K562 (cell line): Measurements from ENCODE around the gene ENTREP3. TPM values are rescaled to one million over a fixed set of nuclear protein-coding genes. Genes with fewer than 3 reads are reported as not detected.

Source experiments
- BACH1 ChIP-seq: fragments of 200-800 bp; sonication (Bioruptor generic); IDR thresholded peaks from 2 replicates; pipeline ENCODE4 v1.6.1; 2016; ENCODE audit warnings: missing genetic modification characterization, missing compliant biosample characterization
- BHLHE40 ChIP-seq: IDR thresholded peaks from 2 replicates; pipeline ENCODE4 v1.6.1; 2011; ENCODE audit warnings: low read length, improper control_type of control experiment
- BRD9 ChIP-seq: fragments of 450-650 bp; IDR thresholded peaks from 2 replicates; pipeline ENCODE4 v1.6.1; 2018; ENCODE audit warnings: low read depth; ENCODE audit not compliant: partially characterized antibody
- CREB3L1 ChIP-seq: fragments of 450-650 bp; IDR thresholded peaks from 2 replicates; pipeline ENCODE4 v1.6.1; 2014; ENCODE audit warnings: low read depth, mild to moderate bottlenecking, moderate library complexity, borderline replicate concordance
- DMBX1 ChIP-seq: fragments of 250-450 bp; sonication (Bioruptor Pico); IDR thresholded peaks from 2 replicates; pipeline ENCODE4 v1.8.0; 2022; ENCODE audit warnings: inconsistent platforms, mild to moderate bottlenecking, moderate library complexity, borderline replicate concordance
- ESRRA ChIP-seq: fragments of 450-650 bp; IDR thresholded peaks from 2 replicates; pipeline ENCODE4 v1.6.1; 2014; ENCODE audit warnings: low read depth, mild to moderate bottlenecking, moderate library complexity, borderline replicate concordance
- MIER1 ChIP-seq: fragments of 450-650 bp; IDR thresholded peaks from 2 replicates; pipeline ENCODE4 v1.6.1; 2016; ENCODE audit warnings: antibody characterized with exemption, mild to moderate bottlenecking, low read depth
- NRF1 ChIP-seq, 2 experiments: fragments of 450-650 bp; IDR thresholded peaks in 1 of 2; conservative IDR thresholded peaks in 1 of 2; 2 replicates each; pipeline ENCODE4 v1.6.1; 2014; ENCODE audit warnings: mild to moderate bottlenecking in 2 of 2
- POLR2AphosphoS2 ChIP-seq: IDR thresholded peaks from 2 replicates; pipeline ENCODE4 v1.6.1; 2012; ENCODE audit warnings: low read length, improper control_type of control experiment
- SIN3A ChIP-seq, 2 experiments: fragments of 150-350 bp in 1 of 2; IDR thresholded peaks; 2 replicates each; pipeline ENCODE4 v1.6.1; 2011 to 2016; ENCODE audit warnings: borderline replicate concordance in 2 of 2, low read depth in 2 of 2, low read length in 2 of 2, mild to moderate bottlenecking in 2 of 2, moderate library complexity in 2 of 2; ENCODE audit not compliant: control insufficient read depth in 1 of 2
- SMARCE1 ChIP-seq: fragments of 450-650 bp; IDR thresholded peaks from 2 replicates; pipeline ENCODE4 v1.7.1; 2016; ENCODE audit warnings: mild to moderate bottlenecking
- ZBTB9 ChIP-seq: fragments of 450-650 bp; formaldehyde crosslinking; IDR thresholded peaks from 2 replicates; pipeline ENCODE4 v1.4.0; 2020; ENCODE audit warnings: mild to moderate bottlenecking, moderate library complexity
- ZNF232 ChIP-seq: sonication (generic); formaldehyde crosslinking; IDR thresholded peaks from 2 replicates; pipeline ENCODE4 v1.8.0; 2022; ENCODE audit warnings: mild to moderate bottlenecking, missing genetic modification reagents
- polyA plus RNA-seq, 8 experiments: library from polyadenylated mRNA; depleted of rRNA in 4 of 8; stranded (reverse) in 5 of 8; unstranded in 3 of 8; fragments of >200 nt; fragmentation: Nextera tagmentation in 2 of 8; fragmentation: Illumina TruSeq in 1 of 8; extraction: Ambion mirVana in 2 of 8; extraction: Trizol in 1 of 8; gene quantifications; 2 replicates each; pipeline versions ENCODE4 v1.2.1 to v1.2.3, GENCODE V29; 2011 to 2014; ENCODE audit warnings: inconsistent platforms in 1 of 8, missing spikeins in 1 of 8
- total RNA-seq, 7 experiments: library from RNA; depleted of rRNA in 6 of 7; stranded (reverse); fragments of >200 nt in 6 of 7; fragmentation: Illumina TruSeq in 2 of 7; extraction: Trizol in 2 of 7; gene quantifications; 2 replicates each; pipeline versions ENCODE4 v1.2.1 to v1.2.3, GENCODE V29; 2011 to 2021; ENCODE audit warnings: low replicate concordance in 1 of 7
- TF ChIP-seq, protein P1 (sequence below): fragments of 250-450 bp; sonication (Bioruptor Pico); IDR thresholded peaks from 2 replicates; pipeline ENCODE4 v1.8.0; 2021; ENCODE audit warnings: borderline replicate concordance, mild to moderate bottlenecking, moderate library complexity; ENCODE audit not compliant: poor library complexity, severe bottlenecking
- TF ChIP-seq, protein P2 (sequence below): fragments of 450-650 bp; IDR thresholded peaks from 2 replicates; pipeline ENCODE4 v1.6.1; 2016; ENCODE audit warnings: borderline replicate concordance
- TF ChIP-seq, protein P3 (sequence below): fragments of 250-450 bp; sonication (Bioruptor Pico); IDR thresholded peaks from 2 replicates; pipeline ENCODE4 v1.4.0; 2020
- TF ChIP-seq, protein P4 (sequence below): fragments of 450-650 bp; IDR thresholded peaks from 2 replicates; pipeline ENCODE4 v1.7.0; 2016; ENCODE audit warnings: borderline replicate concordance

ENTREP3 gene
- total and polyA plus RNA-seq, 9 of the 15 experiments (the other 6 are each of a cell fraction or from before 2014, with no cell fraction given): 1.9 to 41.8 (median 5.9) TPM

DNA sequence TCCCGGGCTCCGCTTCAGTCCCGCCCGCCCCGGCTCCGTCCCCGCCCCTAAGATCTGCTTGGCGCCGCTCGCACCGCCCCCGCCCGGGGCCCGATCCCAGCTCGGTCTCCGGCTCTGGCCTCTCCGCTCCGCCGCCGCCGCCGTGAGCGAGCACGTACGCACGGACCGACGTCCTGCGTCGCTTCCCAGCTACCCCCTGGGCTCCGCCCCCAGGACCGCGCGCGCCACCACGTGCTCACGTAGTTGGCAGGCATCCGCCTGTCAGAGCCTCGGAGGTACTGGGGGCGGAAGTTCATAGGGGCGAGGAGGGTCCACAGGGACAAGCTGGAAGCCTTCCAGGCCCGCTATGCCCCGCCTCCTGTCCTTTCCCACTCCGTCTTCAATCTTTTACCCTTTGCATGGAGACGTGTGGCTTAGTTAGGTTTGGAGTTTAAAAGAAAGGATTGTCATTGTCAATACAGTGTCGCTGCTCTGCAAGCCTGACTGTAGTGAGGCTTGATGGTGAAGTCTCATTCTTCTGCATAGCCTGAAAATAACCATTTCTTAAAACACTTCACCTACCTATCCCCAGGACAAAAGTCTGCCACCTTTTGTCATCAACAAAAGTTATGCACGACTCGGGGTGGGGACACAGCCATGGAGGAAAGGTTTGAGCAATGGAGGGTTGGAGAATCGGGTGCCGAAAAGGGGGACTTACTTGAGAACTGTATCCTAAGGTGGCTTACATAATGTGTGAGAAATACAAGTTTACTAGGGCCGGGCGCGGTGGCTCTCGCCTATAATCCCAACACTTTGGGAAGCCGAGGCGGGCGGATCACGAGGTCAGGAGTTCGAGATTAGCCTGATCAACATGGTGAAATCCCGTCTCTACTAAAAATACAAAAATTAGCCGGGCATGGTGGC lies 18.3 kb upstream of the ENTREP3 start, which contains the start of gene CLK2 (continued):
- peak; percentile 65 for TF ChIP-seq CREB3L1
- 0 out of 2 replicates have a peak, but pooled peaks have one; percentile 34 for TF ChIP-seq ZBTB9 (CRISPR knock-in tag)
- peak; percentile 55 for TF ChIP-seq BHLHE40
- TF ChIP-seq NRF1 (conservative IDR thresholded peaks at IDR 0.05 in 1 of 2, IDR thresholded peaks at IDR 0.05 in 1 of 2): peak; percentile 85 to 87
- TF ChIP-seq, protein P1, sequence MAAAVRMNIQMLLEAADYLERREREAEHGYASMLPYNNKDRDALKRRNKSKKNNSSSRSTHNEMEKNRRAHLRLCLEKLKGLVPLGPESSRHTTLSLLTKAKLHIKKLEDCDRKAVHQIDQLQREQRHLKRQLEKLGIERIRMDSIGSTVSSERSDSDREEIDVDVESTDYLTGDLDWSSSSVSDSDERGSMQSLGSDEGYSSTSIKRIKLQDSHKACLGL (CRISPR knock-in tag): peak; percentile 67
- TF ChIP-seq POLR2AphosphoS2: no peak
- no peak for TF ChIP-seq BACH1
- peak; percentile 44 to 95; a peak in 3 of 4 replicates for TF ChIP-seq SIN3A (IDR thresholded peaks at IDR 0.05; ENCODE audit: borderline replicate concordance in 2 of 2, control insufficient read depth in 1 of 2, low read depth in 2 of 2, low read length in 2 of 2)
- TF ChIP-seq DMBX1: 0 out of 2 replicates have a peak, but pooled peaks have one; percentile 16
- TF ChIP-seq MIER1: peak; percentile 27; the same call in 1 of the 2 replicates
- peak; percentile 53; the same call in 1 of the 2 replicates for TF ChIP-seq ESRRA
- TF ChIP-seq BRD9: peak; percentile 36
- TF ChIP-seq ZNF232: no peak
- TF ChIP-seq, protein P2, sequence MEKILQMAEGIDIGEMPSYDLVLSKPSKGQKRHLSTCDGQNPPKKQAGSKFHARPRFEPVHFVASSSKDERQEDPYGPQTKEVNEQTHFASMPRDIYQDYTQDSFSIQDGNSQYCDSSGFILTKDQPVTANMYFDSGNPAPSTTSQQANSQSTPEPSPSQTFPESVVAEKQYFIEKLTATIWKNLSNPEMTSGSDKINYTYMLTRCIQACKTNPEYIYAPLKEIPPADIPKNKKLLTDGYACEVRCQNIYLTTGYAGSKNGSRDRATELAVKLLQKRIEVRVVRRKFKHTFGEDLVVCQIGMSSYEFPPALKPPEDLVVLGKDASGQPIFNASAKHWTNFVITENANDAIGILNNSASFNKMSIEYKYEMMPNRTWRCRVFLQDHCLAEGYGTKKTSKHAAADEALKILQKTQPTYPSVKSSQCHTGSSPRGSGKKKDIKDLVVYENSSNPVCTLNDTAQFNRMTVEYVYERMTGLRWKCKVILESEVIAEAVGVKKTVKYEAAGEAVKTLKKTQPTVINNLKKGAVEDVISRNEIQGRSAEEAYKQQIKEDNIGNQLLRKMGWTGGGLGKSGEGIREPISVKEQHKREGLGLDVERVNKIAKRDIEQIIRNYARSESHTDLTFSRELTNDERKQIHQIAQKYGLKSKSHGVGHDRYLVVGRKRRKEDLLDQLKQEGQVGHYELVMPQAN: peak; percentile 84; the same call in 1 of the 2 replicates
- TF ChIP-seq, protein P3, sequence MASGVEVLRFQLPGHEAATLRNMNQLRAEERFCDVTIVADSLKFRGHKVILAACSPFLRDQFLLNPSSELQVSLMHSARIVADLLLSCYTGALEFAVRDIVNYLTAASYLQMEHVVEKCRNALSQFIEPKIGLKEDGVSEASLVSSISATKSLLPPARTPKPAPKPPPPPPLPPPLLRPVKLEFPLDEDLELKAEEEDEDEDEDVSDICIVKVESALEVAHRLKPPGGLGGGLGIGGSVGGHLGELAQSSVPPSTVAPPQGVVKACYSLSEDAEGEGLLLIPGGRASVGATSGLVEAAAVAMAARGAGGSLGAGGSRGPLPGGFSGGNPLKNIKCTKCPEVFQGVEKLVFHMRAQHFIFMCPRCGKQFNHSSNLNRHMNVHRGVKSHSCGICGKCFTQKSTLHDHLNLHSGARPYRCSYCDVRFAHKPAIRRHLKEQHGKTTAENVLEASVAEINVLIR (CRISPR knock-in tag): peak; percentile 51; the same call in 1 of the 2 replicates
- TF ChIP-seq SMARCE1: peak; percentile 45
- TF ChIP-seq, protein P4, sequence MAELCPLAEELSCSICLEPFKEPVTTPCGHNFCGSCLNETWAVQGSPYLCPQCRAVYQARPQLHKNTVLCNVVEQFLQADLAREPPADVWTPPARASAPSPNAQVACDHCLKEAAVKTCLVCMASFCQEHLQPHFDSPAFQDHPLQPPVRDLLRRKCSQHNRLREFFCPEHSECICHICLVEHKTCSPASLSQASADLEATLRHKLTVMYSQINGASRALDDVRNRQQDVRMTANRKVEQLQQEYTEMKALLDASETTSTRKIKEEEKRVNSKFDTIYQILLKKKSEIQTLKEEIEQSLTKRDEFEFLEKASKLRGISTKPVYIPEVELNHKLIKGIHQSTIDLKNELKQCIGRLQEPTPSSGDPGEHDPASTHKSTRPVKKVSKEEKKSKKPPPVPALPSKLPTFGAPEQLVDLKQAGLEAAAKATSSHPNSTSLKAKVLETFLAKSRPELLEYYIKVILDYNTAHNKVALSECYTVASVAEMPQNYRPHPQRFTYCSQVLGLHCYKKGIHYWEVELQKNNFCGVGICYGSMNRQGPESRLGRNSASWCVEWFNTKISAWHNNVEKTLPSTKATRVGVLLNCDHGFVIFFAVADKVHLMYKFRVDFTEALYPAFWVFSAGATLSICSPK: peak; percentile 84; the same call in 1 of the 2 replicates
